Stimulated activated CD8-positive, alpha-beta memory T cell treated with anti-CD3 and anti-CD28 coated beads, Interleukin-4, amount 100 ng/mL, for 4 hours (primary cell): ENCODE measurements around the gene CDCA4.
"Not testable (repeated sequence)": the region's sequence is repeated elsewhere in the genome, so short reads cannot be mapped to it uniquely, and the experiment has no call there.

Source experiments
- DNase-seq, 2 donors: peaks; one replicate each; pipeline ENCODE4 v3.0.0-alpha.2; 2020; ENCODE audit warnings: low read depth in 2 of 2, low spot score in 1 of 2

CDCA4 gene

DNA sequence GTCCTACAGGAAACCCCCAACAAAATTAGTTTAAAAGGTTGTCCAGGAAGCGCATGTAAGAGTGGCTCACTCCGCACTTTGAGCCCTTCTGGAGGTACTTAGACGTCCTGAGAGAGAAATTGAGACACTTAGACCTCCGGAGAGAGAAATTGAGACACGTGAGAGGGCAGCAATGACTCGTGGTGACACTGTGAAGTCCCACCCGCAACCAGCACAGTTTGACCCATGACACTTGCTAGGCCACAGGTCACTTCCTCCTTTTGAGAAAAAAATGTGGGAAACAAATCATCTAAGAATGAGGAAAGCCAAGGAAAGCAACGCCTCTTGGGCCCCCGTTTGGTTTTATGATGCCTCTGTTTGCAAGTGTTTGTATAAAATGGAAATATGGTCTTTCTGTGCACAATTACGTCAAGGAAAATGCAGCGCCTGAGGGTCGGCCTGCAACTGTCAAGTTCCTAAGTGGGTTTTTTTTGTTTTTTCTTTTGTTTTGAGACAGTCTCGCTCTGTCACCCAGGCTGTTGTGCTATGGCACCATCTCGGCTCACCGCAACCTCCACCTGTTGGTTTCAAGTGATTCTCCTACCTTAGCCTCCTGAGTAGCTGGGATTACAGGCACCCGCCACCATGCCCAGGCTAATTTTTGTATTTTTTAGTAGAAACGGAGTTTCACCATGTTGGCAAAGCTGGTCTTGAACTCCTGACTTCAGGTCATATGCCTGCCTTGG lies 13.6 kb upstream of the CDCA4 start:
- DNase-seq, result no peak

- not testable (repeated sequence) for DNase-seq
These were observed 12.6 kb upstream of the CDCA4 start for GRCh38 chr14:105033412-105033900.

DNA sequence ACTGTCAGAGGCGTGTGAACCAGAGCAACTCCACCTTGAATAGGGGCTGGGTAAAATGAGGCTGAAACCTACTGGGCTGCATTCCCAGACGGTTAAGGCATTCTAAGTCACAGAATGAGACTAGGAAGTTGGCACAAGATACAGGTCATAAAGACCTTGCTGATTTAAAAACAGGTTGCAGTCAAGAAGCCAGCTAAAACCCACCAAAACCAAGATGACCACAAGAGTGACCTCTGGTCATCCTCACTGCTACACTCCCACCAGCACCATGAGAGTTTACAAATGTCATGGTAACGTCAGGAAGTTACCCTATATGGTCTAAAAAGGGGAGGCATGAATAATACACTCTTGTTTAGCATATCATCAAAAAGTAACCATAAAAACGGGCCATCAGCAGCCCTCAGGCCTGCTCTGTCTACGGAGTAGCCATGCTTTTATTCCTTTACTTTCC lies 11.6 kb upstream of the CDCA4 start:
- DNase-seq, result not testable (repeated sequence)

GRCh38 chr14:105030836-105031396 lies 10.0 kb upstream of the CDCA4 start:
- DNase-seq, result no peak

- no peak for DNase-seq
These were observed 9.3 kb upstream of the CDCA4 start for GRCh38 chr14:105030194-105030593.

GRCh38 chr14:105029402-105029801 lies 8.5 kb upstream of the CDCA4 start:
- no peak for DNase-seq

GRCh38 chr14:105028251-105028927 lies 7.5 kb upstream of the CDCA4 start:
- DNase-seq, result no peak

DNA sequence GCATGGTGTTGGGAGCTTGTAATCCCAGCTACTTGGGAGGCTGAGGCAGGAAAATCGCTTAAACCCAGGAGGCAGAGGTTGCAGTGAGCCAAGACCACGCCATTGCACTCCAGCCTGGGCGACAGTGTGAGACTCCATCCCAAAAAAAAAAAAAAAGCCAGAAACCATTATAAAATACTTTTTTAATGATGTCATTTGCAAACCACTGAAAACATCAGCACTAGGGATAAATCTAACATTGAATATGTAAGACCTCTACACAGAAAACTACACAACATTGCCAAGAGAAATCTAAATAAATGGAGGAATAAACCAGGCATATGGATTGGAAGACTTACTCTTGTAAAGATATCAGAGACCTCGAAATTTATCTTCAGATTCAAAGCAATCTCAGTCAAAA lies 6.8 kb upstream of the CDCA4 start:
- not testable (repeated sequence) for DNase-seq

- no peak for DNase-seq
These were observed 6.1 kb upstream of the CDCA4 start for GRCh38 chr14:105026802-105027563.

DNA sequence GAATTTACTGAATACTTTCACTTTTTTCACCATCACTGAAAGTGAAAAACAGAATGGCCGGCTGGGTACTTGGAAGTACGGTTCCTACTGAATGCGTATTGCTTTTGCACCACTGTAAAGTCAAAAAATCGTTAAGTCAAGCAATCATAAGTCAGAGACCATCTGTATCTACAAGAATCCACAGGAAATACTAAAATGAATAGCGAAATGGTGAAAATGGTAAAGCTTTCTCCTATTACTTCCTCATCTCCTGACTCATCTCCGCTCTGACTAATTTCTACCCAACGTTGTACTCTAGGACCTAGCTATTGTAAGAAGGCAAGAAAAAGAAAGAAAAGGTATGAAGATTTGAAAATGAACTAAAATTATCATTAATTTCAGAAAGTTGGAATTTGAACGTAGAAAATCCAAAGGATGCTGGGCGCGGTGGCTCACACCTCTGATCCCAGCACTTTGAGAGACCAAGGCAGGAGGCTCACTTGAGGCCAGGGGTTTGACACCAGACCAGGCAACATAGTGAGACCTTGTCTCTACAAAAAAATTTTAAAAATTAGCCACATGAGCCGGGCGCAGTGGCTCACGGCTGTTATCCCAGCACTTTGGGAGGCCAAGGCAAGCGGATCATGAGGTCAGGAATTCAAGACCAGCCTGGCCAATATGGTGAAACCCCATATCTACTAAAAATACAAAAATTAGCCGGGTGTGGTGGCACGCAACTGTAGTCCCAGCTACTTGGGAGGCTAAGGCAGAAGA lies 5.3 kb upstream of the CDCA4 start:
- DNase-seq, result no peak

- DNase-seq, result no peak
These were observed 4.5 kb upstream of the CDCA4 start for GRCh38 chr14:105025429-105025828.

- DNase-seq, result no peak
These were observed 3.1 kb upstream of the CDCA4 start for GRCh38 chr14:105023791-105024480.

GRCh38 chr14:105023144-105023543 lies 2.3 kb upstream of the CDCA4 start:
- DNase-seq, result no peak

DNA sequence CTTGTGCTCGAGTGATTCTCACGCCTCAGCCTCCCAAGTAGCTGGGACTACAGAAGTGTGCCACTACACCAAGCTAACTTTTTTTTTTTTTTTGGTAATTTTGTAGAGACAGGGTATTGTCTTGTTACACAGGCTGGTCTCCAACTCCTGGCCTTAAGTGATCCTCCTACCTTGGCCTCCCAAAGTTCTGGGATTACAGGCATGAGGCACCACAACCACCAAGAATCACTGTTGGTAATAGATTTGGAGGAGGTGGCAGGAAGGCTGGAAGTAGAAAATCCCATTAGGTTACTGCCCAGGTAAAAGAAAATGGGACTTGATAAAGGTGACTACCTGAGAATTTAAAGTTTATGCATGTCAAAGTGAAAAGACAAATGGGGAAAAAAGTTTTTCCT lies 1.4 kb upstream of the CDCA4 start:
- no peak for DNase-seq

DNA sequence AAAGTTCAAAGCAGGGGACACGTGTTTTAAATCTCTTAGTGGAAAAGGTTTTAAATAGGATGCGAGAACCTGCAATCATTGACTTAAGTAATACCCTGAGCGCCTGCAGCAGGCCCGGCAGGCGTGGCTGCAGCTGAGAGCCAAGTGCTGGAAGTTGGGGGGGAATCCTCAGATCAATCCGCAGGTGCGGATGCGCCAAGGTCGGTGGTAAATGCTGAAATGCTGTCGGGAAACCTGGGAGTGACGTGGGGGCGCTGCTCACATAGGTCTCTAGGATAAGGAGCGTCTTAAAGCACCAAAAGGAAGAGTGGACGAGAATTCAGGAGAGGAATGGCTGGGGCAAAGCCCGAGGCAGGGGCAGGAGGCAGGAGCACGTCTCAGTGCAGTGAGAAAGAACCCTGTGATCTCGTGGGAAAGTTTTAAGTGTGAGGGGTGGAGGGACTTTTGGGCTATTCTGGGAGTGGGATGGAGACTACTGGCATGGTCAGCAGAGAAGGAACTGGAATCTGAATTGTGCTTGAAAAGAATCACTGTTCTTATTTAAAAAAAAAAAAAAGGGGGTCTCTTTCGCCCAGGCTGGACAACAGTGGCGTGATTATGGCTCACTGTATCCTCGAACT lies 883 bp upstream of the CDCA4 start:
- DNase-seq, result no peak

DNA sequence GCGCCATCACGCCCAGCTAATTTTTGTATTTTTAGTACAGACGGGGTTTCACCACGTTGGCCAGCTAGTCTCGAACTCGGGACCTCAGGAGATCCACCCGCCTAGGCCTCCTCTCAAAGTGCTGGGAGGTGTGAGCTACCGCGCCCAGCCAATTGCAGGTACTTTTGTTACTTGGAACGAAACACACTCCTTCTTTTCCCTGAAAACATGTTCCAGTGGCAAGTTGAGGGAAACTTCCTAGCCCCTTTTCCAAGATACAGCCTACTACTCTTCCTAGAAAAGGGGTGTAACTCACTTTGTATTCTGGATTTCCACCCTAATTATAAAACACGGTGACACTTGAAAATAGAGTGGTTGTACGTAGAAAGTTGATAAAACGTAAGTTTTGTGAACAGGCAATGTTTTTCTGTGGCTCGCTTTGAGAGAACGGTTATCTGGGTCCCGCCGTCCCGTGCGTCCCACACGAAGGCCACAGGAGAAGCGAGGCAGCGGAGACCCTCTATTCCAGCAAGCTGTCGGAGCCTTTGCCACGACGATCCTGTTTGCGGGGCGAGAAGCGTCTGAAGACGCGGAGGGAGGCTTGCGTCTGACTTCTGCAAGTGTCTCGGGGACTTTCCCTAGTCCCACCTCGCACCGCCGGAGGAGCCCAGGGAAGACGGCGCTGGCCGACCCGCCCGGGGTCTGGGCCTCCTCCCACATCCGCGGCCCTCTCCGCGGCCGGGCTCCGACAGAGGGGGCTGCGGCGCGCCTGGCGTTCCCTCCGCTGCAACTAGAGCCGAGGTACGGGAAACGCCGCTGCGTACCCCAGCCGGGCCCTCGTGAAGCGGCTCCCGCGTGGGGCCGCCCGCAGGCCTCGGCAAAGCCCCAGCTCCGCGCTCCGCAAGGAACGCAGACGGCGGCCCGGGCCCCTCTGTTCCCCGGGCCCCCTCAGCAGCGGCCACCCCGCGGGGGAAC lies 745 bp downstream of the CDCA4 start:
- DNase-seq, result peak; percentile 22 to 34

GRCh38 chr14:105018414-105018813 lies 2.5 kb downstream of the CDCA4 start:
- no peak for DNase-seq

- no peak for DNase-seq
These were observed 5.0 kb downstream of the CDCA4 start for GRCh38 chr14:105015905-105016304.

DNA sequence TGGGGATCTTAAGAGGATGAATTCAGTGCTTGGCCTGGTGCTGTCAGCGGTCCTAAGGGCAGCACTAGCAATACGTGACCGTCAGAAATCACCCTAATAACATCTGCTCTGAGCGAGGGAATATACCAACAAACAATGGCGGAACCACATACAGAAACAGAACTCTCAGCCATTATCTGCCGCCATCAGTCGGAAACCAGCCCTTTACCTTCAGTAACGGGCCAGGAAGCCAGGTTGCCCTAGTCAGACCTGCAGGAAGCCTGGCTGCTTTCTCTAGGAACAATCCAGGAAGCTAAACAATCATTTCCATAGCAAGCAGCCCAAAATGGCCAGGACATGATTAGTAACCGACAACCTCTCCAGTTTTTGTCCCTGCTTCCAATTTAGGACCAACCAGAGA lies 5.6 kb downstream of the CDCA4 start:
- DNase-seq, result no peak
